Measurements from ENCODE around the gene AP1M2.

- TF ChIP-seq GATA3 (IDR thresholded peaks at IDR 0.05; ENCODE audit: low read depth, low read length) (no peak), GATA2 (IDR thresholded peaks at IDR 0.05; ENCODE audit: low read depth, low read length) (no peak)
Measured at GRCh38 chr19:10586396-10586795, 716 bp downstream of the AP1M2 start.

Data from SH-SY5Y (cell line).